Measurements from ENCODE around the gene CREB3.

CREB3 gene

GRCh38 chr9:35732185-35732799 lies at the start of gene CREB3, which contains the start of gene TLN1:
CREB3 (plus strand) TSS chr9:35732666; CDS start chr9:35732773, 107 bp downstream.
TLN1 (minus strand) TSS chr9:35732195; CDS start chr9:35725694, 6,501 bp downstream.
- DNase-seq: peak; percentile 95

GRCh38 chr9:35683323-35683722 lies 49.1 kb upstream of the CREB3 start:
- no peak for DNase-seq

- no peak for DNase-seq
These were observed 47.5 kb upstream of the CREB3 start for GRCh38 chr9:35684921-35685320.

- no peak for DNase-seq
These were observed 47.0 kb upstream of the CREB3 start for GRCh38 chr9:35685506-35685905.

- no peak for DNase-seq
These were observed 46.0 kb upstream of the CREB3 start for GRCh38 chr9:35686222-35687203.

- no peak for DNase-seq
These were observed 45.2 kb upstream of the CREB3 start for GRCh38 chr9:35687306-35687705.

GRCh38 chr9:35687972-35688557 lies 44.4 kb upstream of the CREB3 start:
- DNase-seq: no peak

GRCh38 chr9:35688558-35689541 lies 43.6 kb upstream of the CREB3 start:
- no peak for DNase-seq

- DNase-seq: no peak
These were observed 42.7 kb upstream of the CREB3 start, which contains the start of gene TPM2 for GRCh38 chr9:35689542-35690293. TPM2 (minus strand) TSS chr9:35689925; CDS start chr9:35689817, 108 bp downstream.

- DNase-seq: no peak
These were observed 42.2 kb upstream of the CREB3 start for GRCh38 chr9:35690294-35690613.

- DNase-seq: no peak
These were observed 41.7 kb upstream of the CREB3 start for GRCh38 chr9:35690614-35691333.

- DNase-seq: no peak
These were observed 41.2 kb upstream of the CREB3 start for GRCh38 chr9:35691334-35691650.

- DNase-seq: no peak
These were observed 40.6 kb upstream of the CREB3 start for GRCh38 chr9:35691757-35692301.

- no peak for DNase-seq
These were observed 36.5 kb upstream of the CREB3 start for GRCh38 chr9:35695943-35696401.

GRCh38 chr9:35696520-35697215 lies 35.8 kb upstream of the CREB3 start:
- no peak for DNase-seq

GRCh38 chr9:35697486-35697885 lies 35.0 kb upstream of the CREB3 start:
- no peak for DNase-seq

- DNase-seq: no peak
These were observed 34.2 kb upstream of the CREB3 start for GRCh38 chr9:35698231-35698630.

- no peak for DNase-seq
These were observed 32.4 kb upstream of the CREB3 start for GRCh38 chr9:35700031-35700430.

- DNase-seq: no peak
These were observed 31.5 kb upstream of the CREB3 start for GRCh38 chr9:35700942-35701341.

- DNase-seq: no peak
These were observed 29.8 kb upstream of the CREB3 start for GRCh38 chr9:35702696-35703095.

All from NCI-H526 treated with DMSO at 0.1 percent for 48 hours (cell line).